Endothelial cell of umbilical vein (primary cell): ENCODE data around the gene C11orf65.

Source experiments
- CTCF ChIP-seq, 2 donors: IDR thresholded peaks; 1 replicate in 1 of 2; 2 replicates in 1 of 2; pipeline ENCODE4 v1.5.1; 2011; ENCODE audit warnings: low read length in 2 of 2, mild to moderate bottlenecking in 2 of 2, moderate library complexity in 2 of 2, control low read depth in 1 of 2, inconsistent platforms in 1 of 2, low read depth in 1 of 2; ENCODE audit not compliant: insufficient read depth in 1 of 2; ENCODE audit errors: extremely low read depth in 1 of 2
- EZH2 ChIP-seq: IDR thresholded peaks from 2 replicates; pipeline ENCODE4 v1.6.1; 2012; ENCODE audit warnings: borderline replicate concordance, low read depth, mild to moderate bottlenecking, moderate library complexity, low read length, inconsistent platforms; ENCODE audit not compliant: severe bottlenecking
- JUN ChIP-seq: IDR thresholded peaks from 2 replicates; pipeline ENCODE4 v1.6.1; 2011; ENCODE audit warnings: borderline replicate concordance, low read depth; ENCODE audit not compliant: insufficient read length, insufficient read depth
- POLR2A ChIP-seq: IDR thresholded peaks from 2 replicates; pipeline ENCODE4 v1.6.1; 2012; ENCODE audit warnings: low read depth, mild to moderate bottlenecking, control low read depth, low read length

- no peak for TF ChIP-seq POLR2A
- TF ChIP-seq EZH2, result no peak
- TF ChIP-seq CTCF (IDR thresholded peaks at IDR 0.05; ENCODE audit: extremely low read depth in 1 of 2, insufficient read depth in 1 of 2, low read depth in 1 of 2, low read length in 2 of 2), result no peak
- no peak for TF ChIP-seq JUN
Observed at GRCh38 chr11:108508653-108509593, 41.6 kb upstream of the C11orf65 start.
